ENCODE measurements around the gene BTLA.
"Not testable (repeated sequence)": the region's sequence is repeated elsewhere in the genome, so short reads cannot be mapped to it uniquely, and the experiment has no call there.

The BTLA gene

DNA sequence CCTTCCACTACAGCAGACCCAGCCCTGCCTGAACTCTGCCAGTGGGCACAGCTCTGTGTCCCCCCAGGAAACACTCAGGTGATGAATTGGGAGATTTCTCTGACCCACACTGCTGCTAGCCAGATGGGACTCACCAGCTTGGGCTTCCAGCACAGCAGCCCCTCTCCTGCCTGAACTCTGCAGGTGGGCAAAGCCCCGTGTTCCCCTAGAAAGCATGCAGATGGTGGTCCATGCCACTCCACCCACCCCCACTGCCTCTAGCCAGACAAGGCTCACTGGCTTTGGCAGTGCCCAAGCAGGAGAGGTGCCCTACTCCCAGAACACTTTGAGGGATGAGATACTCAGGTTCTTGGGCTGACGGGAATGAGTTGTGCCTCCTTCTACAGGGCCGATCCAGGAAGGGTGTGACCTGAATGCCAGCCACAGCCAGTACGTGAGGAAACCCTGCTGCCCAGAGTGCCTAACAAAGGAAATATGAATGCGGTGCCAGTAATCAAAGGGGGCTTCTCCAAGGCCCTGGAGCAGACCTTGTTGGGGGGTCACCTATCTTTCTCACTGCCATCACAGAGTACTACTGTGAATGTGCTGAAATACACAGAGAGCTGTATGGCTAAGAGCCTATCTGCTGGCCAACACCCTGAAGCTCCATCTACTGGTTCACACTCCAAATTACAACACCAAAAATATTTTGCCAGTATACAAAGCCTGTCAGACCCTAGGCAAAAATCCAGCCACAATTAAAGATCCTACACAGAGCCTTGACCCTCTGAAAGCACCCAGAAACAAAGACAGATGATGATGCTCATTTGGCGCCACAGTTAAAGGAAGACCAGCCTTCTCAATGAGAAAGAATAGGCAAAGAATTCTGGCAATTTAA, 61.9 kb downstream of the BTLA start:
- DNase-seq: peak; percentile 36

- DNase-seq: no peak
These were observed 69.3 kb downstream of the BTLA start for GRCh38 chr3:112429960-112430359.

DNA sequence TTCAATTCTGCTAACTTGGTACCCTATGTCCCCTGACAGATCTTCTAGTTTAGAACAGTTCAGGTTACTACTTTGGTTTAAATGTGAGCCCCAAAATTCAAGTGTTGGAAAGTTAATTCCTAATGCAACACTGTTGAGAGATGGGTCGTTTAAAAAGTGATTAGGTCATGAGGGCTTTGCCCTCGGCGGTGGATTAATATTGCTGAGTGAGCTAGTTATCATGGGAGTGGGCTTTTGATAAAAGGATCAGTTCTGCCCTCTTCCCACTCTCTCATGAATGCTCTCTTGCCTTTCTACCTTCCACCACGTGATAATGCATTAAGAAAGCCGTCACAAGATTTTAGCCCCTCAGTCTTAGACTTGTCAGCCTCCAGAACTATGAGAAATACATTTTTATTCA, 72.1 kb downstream of the BTLA start:
- no peak for DNase-seq

- no peak for DNase-seq
These were observed 73.2 kb downstream of the BTLA start for GRCh38 chr3:112425858-112426750.

DNA sequence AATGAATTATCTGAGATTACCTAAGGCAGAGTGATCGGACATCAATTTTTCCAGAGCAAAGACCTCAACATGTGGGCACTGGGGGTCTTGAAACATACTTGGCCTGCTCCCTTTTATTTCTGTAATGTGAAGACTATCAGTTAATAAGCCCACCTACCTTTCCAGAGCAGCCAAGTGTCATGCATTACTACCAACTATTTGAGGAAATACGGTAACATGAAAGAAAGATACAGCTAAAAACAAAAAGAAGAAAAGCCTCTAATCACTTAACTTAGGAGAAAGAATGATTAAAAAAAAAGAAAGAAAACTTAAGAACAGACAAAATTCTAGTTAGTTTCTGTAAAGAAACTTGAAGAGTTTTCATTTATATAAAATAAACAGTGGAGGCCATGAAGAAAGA, 73.9 kb downstream of the BTLA start:
- no peak for DNase-seq

DNA sequence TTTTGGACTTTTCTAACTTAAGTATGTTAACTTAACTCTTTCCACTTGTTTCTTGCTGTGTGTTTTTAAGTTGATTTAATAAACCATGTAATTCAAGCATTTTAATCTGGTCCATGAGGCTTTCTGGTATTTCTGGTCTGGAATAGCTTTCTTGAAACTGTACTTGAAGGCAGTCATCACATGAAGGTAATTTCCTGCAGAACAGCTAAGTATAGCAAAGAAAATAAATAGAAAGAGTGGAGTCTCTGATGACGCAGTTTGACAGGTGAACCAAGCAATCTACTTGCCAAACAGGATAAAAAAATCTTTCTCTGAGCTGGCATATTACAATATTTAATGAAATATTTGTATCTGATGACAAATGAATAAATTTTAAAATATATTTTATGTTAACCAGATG, 74.9 kb downstream of the BTLA start:
- no peak for DNase-seq

DNA sequence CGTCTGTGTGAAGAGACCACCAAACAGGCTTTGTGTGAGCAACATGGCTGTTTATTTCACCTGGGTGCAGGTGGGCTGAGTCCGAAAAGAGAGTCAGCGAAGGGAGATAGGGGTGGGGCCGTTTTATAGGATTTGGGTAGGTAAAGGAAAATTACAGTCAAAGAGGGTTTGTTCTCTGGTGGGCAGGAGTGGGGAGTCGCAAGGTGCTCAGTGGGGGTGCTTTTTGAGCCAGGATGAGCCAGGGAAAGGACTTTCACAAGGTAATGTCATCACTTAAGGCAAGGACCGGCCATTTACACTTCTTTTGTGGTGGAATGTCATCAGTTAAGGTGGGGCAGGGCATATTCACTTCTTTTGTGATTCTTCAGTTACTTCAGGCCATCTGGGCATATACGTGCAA, 76.4 kb downstream of the BTLA start:
- not testable (repeated sequence) for DNase-seq

DNA sequence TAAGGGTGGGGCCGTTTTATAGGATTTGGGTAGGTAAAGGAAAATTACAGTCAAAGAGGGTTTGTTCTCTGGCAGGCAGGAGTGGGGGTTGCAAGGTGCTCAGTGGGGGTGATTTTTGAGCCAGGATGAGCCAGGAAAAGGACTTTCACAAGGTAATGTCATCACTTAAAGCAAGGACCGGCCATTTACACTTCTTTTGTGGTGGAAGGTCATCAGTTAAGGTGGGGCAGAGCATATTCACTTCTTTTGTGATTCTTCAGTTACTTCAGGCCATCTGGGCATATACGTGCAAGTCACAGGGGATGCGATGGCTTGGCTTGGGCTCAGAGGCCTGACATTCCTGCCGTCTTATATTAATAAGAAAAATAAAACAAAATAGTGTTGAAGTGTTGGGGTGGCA, 80.7 kb downstream of the BTLA start:
- not testable (repeated sequence) for DNase-seq

- DNase-seq: no peak
These were observed 81.5 kb downstream of the BTLA start for GRCh38 chr3:112417696-112418318.

DNA sequence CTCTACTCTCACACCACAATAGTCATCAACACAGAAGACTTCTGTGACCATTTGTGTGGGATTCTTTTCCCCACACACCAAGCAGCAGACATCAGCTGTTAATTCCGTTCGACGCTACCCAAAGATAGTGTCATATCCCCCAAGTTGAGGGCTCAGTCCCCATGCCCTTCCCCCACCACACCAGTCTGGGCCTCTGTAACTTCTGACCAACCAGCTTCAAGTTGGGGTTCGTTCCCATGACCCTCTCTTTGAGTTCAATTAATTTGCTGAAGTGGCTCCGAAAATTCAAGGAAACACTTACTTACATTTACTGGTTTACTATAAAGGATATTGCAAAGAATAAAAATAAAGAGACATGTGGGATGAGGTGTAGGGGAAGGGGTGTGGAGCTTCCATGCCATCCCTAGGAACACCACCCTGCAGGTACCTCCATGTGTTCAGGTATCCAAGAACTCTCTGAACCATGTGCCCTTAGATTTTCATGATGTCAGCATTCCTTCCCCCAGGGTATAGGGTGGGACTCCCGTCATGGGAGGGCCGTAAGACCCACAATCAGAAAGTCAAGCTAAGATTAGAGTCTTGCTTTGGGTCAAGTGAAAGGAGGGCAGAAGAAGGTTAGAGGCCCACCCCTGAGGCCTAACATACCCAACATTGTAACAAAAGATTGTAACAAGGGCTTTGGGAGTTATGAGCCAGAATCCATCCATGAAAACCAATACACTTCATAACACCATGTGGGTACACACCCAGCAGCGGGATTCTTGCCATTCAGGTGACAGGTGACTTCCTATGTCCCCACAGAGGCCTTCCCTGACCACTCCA, 82.7 kb downstream of the BTLA start:
- no peak for DNase-seq

DNA sequence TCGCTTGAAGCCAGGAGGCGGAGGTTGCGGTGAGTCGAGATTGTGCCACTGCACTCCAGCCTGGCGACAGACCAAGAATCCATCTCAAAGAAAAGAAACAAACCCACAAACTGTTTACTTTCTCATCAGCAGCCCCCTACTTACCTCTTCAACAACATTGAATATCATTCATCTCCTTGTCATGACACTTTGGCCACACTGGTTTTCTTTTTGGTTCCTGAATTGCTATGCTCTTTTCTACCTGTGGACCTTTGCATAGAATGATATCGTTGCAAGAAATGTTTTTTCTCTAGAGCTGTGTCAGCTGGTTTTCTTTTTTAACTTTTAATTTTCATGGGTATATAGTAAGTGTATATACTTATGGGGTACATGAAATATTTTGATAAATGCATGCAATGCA, 83.9 kb downstream of the BTLA start:
- DNase-seq: no peak

Data from inflammatory macrophage treated with lipopolysaccharide for 4 hours (primary cell).